Ascending aorta (tissue), 2 donors: Measurements from ENCODE around the gene AKR1B15. TPM values are rescaled to one million over a fixed set of nuclear protein-coding genes. Genes with fewer than 3 reads are reported as not detected.

Source experiments
- DNase-seq, 2 donors: peaks; one replicate each; pipeline ENCODE4 v3.0.0-alpha.2; 2019; ENCODE audit warnings: low spot score in 2 of 2
- H3K27ac ChIP-seq, 2 donors: fragments of 200-600 bp; sonication (generic); one replicate each; pipeline ENCODE4 v1.5.1; 2016 to 2017; ENCODE audit warnings: mild to moderate bottlenecking in 1 of 2
- H3K27me3 ChIP-seq: fragments of 200-600 bp; sonication (generic); one replicate; pipeline ENCODE4 v1.5.1; 2017
- H3K36me3 ChIP-seq, 2 donors: fragments of 200-600 bp; sonication (generic); one replicate each; pipeline ENCODE4 v1.5.1; 2016
- H3K4me1 ChIP-seq, 2 donors: fragments of 200-600 bp; sonication (generic); one replicate each; pipeline ENCODE4 v1.5.1; 2016 to 2017; ENCODE audit warnings: mild to moderate bottlenecking in 1 of 2
- H3K4me3 ChIP-seq, 2 donors: fragments of 200-600 bp; sonication (generic); one replicate each; pipeline ENCODE4 v1.5.1; 2016 to 2017; ENCODE audit warnings: mild to moderate bottlenecking in 1 of 2
- H3K9me3 ChIP-seq, 2 donors: fragments of 200-600 bp; sonication (generic); one replicate each; pipeline ENCODE4 v1.5.1; 2016
- CTCF ChIP-seq, 3 experiments: fragments of 200-600 bp in 2 of 3; fragments of 450-650 bp in 1 of 3; sonication (generic) in 2 of 3; IDR thresholded peaks; one replicate each; pipeline ENCODE4 v1.5.1; 2016 to 2019; ENCODE audit warnings: antibody characterized with exemption in 3 of 3, mild to moderate bottlenecking in 1 of 3, moderate library complexity in 1 of 3
- intact Hi-C: fragments of 100-400 bp; cut with DNase I; formaldehyde crosslinking; loops from one replicate; pipeline ENCODE4 v1.15.1; 2023
- total RNA-seq: library from RNA; depleted of rRNA; stranded (reverse); fragments of >200 nt; gene quantifications from one replicate; pipeline ENCODE4 v1.1.0, GENCODE V29; 2016

AKR1B15 gene
- total RNA-seq, 1 donor from 2014 or later: not detected

- intact Hi-C loops: no loop called here
Observed at GRCh38 chr7:134549366-134549765, 456 bp downstream of the AKR1B15 start.

GRCh38 chr7:134552105-134552504, 3.2 kb downstream of the AKR1B15 start:
- no peak for TF ChIP-seq CTCF (IDR thresholded peaks at IDR 0.05)
- DNase-seq: no peak
- H3K4me1 ChIP-seq: no peaks in the 10 kb centered on the region
- H3K27ac ChIP-seq: no peak overlapping the region
- no peak overlapping the region for H3K4me3 ChIP-seq
- no peaks in the 10 kb centered on the region for H3K9me3 ChIP-seq
- no peaks in the 10 kb centered on the region for H3K27me3 ChIP-seq
- H3K36me3 ChIP-seq: no peaks in the 10 kb centered on the region
- intact Hi-C loops: no loop called here

More at GRCh38 chr7:134549366-134549765, 456 bp downstream of the AKR1B15 start:
- no peaks in the 10 kb centered on the region for H3K36me3 ChIP-seq
- H3K27me3 ChIP-seq: no peaks in the 10 kb centered on the region
- H3K9me3 ChIP-seq: no peaks in the 10 kb centered on the region
- no peak for TF ChIP-seq CTCF (IDR thresholded peaks at IDR 0.05)
- no peak overlapping the region for H3K4me3 ChIP-seq
- no peaks in the 10 kb centered on the region for H3K4me1 ChIP-seq
- no peak for DNase-seq
- no peak overlapping the region for H3K27ac ChIP-seq

- intact Hi-C loops: no loop called here
- no peaks in the 10 kb centered on the region for H3K4me1 ChIP-seq
Observed at GRCh38 chr7:134553976-134554375, 5.1 kb downstream of the AKR1B15 start.

DNA sequence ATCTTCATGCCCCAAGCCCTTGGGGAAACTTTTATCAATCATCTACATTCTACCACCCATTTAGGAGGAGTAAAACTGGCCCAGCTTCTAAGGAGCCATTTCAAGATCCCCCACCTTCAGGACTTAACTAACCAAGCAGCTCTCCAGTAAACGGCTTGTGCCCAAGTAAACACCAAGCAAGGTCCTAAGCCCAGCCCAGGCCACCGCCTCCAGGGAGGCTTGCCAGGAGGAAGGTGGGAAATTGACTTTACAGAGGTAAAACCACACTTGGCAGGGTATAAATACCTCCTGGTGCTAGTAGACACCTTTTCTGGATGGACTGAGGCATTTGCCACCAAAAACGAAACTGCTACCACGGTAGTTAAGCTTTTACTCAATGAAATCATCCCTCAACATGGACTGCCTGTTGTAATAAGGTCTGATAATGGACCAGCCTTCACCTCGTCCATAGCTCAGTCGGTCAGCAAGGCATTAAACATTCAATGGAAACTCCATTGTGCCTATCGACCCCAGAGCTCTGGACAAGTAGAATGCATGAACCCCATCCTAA, 5.6 kb downstream of the AKR1B15 start:
- no peak overlapping the region for H3K4me3 ChIP-seq
- H3K9me3 ChIP-seq: no peaks in the 10 kb centered on the region
- intact Hi-C loops: no loop called here
- no peaks in the 10 kb centered on the region for H3K36me3 ChIP-seq
- no peaks in the 10 kb centered on the region for H3K27me3 ChIP-seq
- no peak for DNase-seq
- no peak overlapping the region for H3K27ac ChIP-seq
- no peak for TF ChIP-seq CTCF (IDR thresholded peaks at IDR 0.05)
- H3K4me1 ChIP-seq: no peaks in the 10 kb centered on the region

More at GRCh38 chr7:134553976-134554375, 5.1 kb downstream of the AKR1B15 start:
- H3K27ac ChIP-seq: no peak overlapping the region
- H3K9me3 ChIP-seq: no peaks in the 10 kb centered on the region
- H3K36me3 ChIP-seq: no peaks in the 10 kb centered on the region
- no peak overlapping the region for H3K4me3 ChIP-seq
- no peaks in the 10 kb centered on the region for H3K27me3 ChIP-seq
- no peak for TF ChIP-seq CTCF (IDR thresholded peaks at IDR 0.05)
- no peak for DNase-seq

- H3K9me3 ChIP-seq: no peaks in the 10 kb centered on the region
Observed at GRCh38 chr7:134557391-134557790, 8.5 kb downstream of the AKR1B15 start.

More at GRCh38 chr7:134557391-134557790, 8.5 kb downstream of the AKR1B15 start:
- intact Hi-C loops: no loop called here
- Histone ChIP-seq H3K4me3 (no peak overlapping the region), H3K27me3 (no peaks in the 10 kb centered on the region), H3K4me1 (no peaks in the 10 kb centered on the region), H3K36me3 (no peaks in the 10 kb centered on the region), H3K27ac (no peak overlapping the region)
- DNase-seq: no peak
- no peak for TF ChIP-seq CTCF (IDR thresholded peaks at IDR 0.05)
